Tibial nerve (tissue), 4 donors: ENCODE data around the gene NFE2L3. TPM values are rescaled to one million over a fixed set of nuclear protein-coding genes. Genes with fewer than 3 reads are reported as not detected.

Source experiments
- DNase-seq, 2 donors: peaks; one replicate each; pipeline ENCODE4 v3.0.0-alpha.2; 2019; ENCODE audit warnings: low spot score in 2 of 2
- H3K27ac ChIP-seq, 4 donors: fragments of 200-600 bp; sonication (generic) in 3 of 4; one replicate each; pipeline ENCODE4 v1.5.1; 2017 to 2019; ENCODE audit warnings: mild to moderate bottlenecking in 1 of 4
- H3K27me3 ChIP-seq, 2 donors: fragments of 200-600 bp; sonication (generic) in 1 of 2; one replicate each; pipeline versions ENCODE4 v1.5.1 to v1.6.0; 2017 to 2019
- H3K36me3 ChIP-seq, 3 donors: fragments of 200-600 bp; sonication (generic); one replicate each; pipeline ENCODE4 v1.5.1; 2018 to 2019
- H3K4me1 ChIP-seq, 4 donors: fragments of 200-600 bp; sonication (generic) in 3 of 4; one replicate each; pipeline ENCODE4 v1.5.1; 2017 to 2019
- H3K4me3 ChIP-seq, 4 donors: fragments of 200-600 bp; sonication (generic) in 3 of 4; one replicate each; pipeline ENCODE4 v1.5.1; 2017 to 2019; ENCODE audit warnings: mild to moderate bottlenecking in 1 of 4, moderate library complexity in 1 of 4
- H3K9me3 ChIP-seq, 4 donors: fragments of 200-600 bp; sonication (generic) in 3 of 4; one replicate each; pipeline ENCODE4 v1.5.1; 2017 to 2019
- EP300 ChIP-seq, 2 donors: sonication (generic); formaldehyde crosslinking; IDR thresholded peaks; one replicate each; pipeline ENCODE4 v1.6.1; 2017; ENCODE audit warnings: antibody characterized with exemption in 2 of 2, mild to moderate bottlenecking in 1 of 2
- POLR2A ChIP-seq, 2 donors: fragments of 450-650 bp; IDR thresholded peaks; one replicate each; pipeline ENCODE4 v1.6.1; 2017; ENCODE audit warnings: antibody characterized with exemption in 2 of 2, mild to moderate bottlenecking in 2 of 2, moderate library complexity in 2 of 2
- WGBS, 2 donors: methylation state at CpG; one replicate each; pipeline ENCODE4 v1.1.5; 2018; 5-methylcytosine and 5-hydroxymethylcytosine counted together
- total RNA-seq, 4 donors: library from RNA; depleted of rRNA; stranded (reverse); fragments of >200 nt; gene quantifications; one replicate each; pipeline ENCODE4 v1.1.0, GENCODE V29; 2016
- TF ChIP-seq, protein P1 (sequence below), 5 experiments: fragments of 200-600 bp in 3 of 5; fragments of 450-650 bp in 2 of 5; sonication (generic) in 3 of 5; IDR thresholded peaks; one replicate each; pipeline ENCODE4 v1.5.1; 2016 to 2019; ENCODE audit warnings: antibody characterized with exemption in 5 of 5, mild to moderate bottlenecking in 3 of 5, moderate library complexity in 2 of 5

The NFE2L3 gene
- total RNA-seq, 4 donors from 2014 or later: 2.7 to 6.5 (median 5.1) TPM

DNA sequence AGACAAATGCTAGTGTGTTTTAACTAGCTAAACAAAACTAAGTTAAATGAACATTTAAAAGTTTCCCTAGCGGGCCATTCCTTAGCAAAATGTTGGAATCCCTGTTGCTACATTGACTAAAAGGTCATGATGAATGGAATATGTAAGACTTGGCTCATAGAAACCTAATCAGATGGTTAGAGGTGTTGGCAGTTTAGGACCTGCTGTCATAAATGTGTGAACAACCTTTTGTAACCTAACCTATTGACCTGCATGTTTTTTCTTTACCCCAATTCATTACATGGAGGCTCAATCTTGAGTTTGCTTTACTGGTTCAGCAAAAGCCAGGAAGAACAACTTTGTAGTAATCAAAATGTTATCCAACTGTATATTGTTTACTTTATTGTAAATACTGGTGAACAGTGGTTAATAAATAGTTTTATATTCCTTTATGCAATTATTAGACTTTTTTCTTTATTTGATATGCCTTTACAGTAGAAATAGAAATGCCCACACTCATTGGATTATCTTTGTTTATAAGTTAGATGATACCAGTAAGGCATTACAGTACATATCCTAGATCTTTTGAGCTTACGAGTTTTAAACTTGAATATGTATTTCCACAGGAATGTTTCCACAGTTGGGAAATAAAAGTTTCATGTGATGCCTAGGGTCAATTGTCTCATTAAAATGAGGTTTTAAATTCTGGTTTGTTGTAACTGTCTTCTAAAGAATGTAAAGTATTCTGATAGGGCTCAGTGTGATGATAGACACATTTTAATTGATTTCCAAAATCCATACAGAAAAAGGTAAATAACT, 61.1 kb downstream of the NFE2L3 start:
- peaks cover 0 to under 1% (median 0%) of the 10 kb centered on the region in 4 donors for H3K4me1 ChIP-seq
- H3K9me3 ChIP-seq: no peaks in the 10 kb centered on the region
- peaks cover 0 to 55% (median 0%) of the 10 kb centered on the region in 3 donors for H3K36me3 ChIP-seq
- DNase-seq: no peak
- no peak overlapping the region for H3K4me3 ChIP-seq
- no peak for TF ChIP-seq POLR2A (IDR thresholded peaks at IDR 0.05)
- TF ChIP-seq, protein P1, sequence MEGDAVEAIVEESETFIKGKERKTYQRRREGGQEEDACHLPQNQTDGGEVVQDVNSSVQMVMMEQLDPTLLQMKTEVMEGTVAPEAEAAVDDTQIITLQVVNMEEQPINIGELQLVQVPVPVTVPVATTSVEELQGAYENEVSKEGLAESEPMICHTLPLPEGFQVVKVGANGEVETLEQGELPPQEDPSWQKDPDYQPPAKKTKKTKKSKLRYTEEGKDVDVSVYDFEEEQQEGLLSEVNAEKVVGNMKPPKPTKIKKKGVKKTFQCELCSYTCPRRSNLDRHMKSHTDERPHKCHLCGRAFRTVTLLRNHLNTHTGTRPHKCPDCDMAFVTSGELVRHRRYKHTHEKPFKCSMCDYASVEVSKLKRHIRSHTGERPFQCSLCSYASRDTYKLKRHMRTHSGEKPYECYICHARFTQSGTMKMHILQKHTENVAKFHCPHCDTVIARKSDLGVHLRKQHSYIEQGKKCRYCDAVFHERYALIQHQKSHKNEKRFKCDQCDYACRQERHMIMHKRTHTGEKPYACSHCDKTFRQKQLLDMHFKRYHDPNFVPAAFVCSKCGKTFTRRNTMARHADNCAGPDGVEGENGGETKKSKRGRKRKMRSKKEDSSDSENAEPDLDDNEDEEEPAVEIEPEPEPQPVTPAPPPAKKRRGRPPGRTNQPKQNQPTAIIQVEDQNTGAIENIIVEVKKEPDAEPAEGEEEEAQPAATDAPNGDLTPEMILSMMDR (IDR thresholded peaks at IDR 0.05): no peak
- no peak for TF ChIP-seq EP300 (IDR thresholded peaks at IDR 0.05)
- WGBS, 2 donors: 83 to 86% methylated on average over 2 of the region's 2 CpGs
- H3K27me3 ChIP-seq: no peaks in the 10 kb centered on the region
- H3K27ac ChIP-seq: no peak overlapping the region

DNA sequence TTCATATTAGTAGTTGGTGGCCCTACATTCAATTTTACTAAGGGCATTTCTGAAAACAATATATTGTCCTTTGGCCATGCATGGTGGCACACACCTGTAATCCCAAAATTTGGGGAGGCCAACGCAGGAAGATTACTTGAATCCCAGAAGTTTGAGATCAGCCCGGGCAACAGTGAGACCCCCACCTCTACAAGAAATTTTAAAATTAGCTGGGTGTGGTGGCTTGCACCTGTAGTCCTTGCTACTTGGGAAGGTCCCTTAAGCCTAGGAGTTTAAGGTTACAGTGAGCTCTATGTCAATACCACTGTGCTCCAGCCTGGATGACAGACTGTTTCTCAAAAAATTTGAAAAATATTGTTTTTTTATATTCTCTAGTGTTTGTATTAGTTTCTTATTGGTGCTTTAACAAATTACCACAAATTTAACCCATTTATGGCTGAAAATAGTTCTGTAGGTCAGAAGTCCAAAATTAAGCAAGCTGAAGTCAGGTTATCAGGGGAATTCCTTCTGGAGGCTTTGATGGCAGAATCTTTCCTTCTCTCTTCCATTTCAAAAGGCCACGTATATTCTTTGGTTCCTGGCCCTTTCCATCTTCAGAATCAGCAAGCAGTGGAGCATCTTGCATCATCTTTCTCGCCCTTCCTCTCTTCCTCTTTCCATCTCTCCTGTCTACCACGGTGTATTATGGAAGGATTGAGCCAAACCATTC, 62.0 kb downstream of the NFE2L3 start:
- H3K4me3 ChIP-seq: no peak overlapping the region
- TF ChIP-seq POLR2A (IDR thresholded peaks at IDR 0.05) (no peak), EP300 (IDR thresholded peaks at IDR 0.05) (no peak)
- TF ChIP-seq, protein P1 (IDR thresholded peaks at IDR 0.05): no peak
- no peaks in the 10 kb centered on the region for H3K4me1 ChIP-seq
- 81 to 84% methylated on average over 5 of the region's 5 CpGs for WGBS, 2 donors
- no peak overlapping the region for H3K27ac ChIP-seq
- H3K36me3 ChIP-seq: peaks cover 0 to 47% (median 0%) of the 10 kb centered on the region in 3 donors
- no peak for DNase-seq
- H3K9me3 ChIP-seq: no peaks in the 10 kb centered on the region
- no peaks in the 10 kb centered on the region for H3K27me3 ChIP-seq

DNA sequence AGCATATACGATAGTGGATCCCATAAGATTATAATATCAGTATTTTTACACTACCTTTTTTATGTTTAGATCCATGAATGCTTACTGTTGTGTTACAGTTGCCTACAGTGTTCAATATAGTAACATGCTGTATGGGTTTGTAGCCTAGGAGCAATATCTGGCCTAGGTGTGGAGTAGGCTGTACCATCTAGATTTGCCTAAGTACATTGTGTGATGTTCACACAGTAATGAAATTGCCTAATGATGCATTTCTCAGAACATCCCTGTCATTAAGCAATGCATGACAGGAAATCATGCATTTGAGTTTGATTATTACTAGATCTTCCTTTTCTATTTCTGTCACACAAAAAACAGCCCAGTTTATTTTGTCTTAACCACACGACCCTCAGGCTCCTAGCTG, 64.1 kb downstream of the NFE2L3 start:
- WGBS, 2 donors: 66 to 82% methylated on average over 2 of the region's 2 CpGs
- peaks cover 0 to 26% (median 0%) of the 10 kb centered on the region in 3 donors for H3K36me3 ChIP-seq
- H3K9me3 ChIP-seq: no peaks in the 10 kb centered on the region
- no peak overlapping the region for H3K27ac ChIP-seq
- TF ChIP-seq EP300 (IDR thresholded peaks at IDR 0.05) (no peak), POLR2A (IDR thresholded peaks at IDR 0.05) (no peak)
- TF ChIP-seq, protein P1 (IDR thresholded peaks at IDR 0.05): no peak
- no peaks in the 10 kb centered on the region for H3K4me1 ChIP-seq
- no peak overlapping the region for H3K4me3 ChIP-seq
- no peak for DNase-seq
- no peaks in the 10 kb centered on the region for H3K27me3 ChIP-seq

DNA sequence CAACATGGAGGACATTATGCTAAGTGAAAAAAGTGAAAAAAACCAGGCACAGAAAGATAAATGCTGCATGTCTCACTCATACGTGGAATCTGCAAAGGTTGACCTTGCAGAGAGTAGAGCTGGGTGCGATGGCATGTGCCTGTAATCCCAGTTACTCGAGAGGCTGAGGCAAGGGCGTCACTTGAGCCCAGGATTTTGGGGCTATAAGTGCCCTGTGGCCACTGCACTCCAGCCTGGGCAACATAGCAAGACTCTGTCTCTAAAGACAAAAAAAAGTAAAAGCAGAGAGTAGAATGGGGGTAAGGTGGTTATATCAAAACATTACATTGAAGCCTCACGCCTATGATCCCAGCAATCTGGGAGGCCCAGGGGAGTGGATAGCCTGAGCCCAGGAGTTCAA, 72.4 kb downstream of the NFE2L3 start:
- H3K27me3 ChIP-seq: no peaks in the 10 kb centered on the region
- no peak for DNase-seq
- H3K9me3 ChIP-seq: no peaks in the 10 kb centered on the region
- WGBS, 2 donors: 82 to 83% methylated on average over 5 of the region's 5 CpGs
- peaks cover 0 to 4% (median 0%) of the 10 kb centered on the region in 4 donors for H3K4me1 ChIP-seq
- no peaks in the 10 kb centered on the region for H3K36me3 ChIP-seq
- TF ChIP-seq POLR2A (IDR thresholded peaks at IDR 0.05) (no peak), EP300 (IDR thresholded peaks at IDR 0.05) (no peak)
- TF ChIP-seq, protein P1 (IDR thresholded peaks at IDR 0.05): no peak
- H3K4me3 ChIP-seq: no peak overlapping the region
- no peak overlapping the region for H3K27ac ChIP-seq

DNA sequence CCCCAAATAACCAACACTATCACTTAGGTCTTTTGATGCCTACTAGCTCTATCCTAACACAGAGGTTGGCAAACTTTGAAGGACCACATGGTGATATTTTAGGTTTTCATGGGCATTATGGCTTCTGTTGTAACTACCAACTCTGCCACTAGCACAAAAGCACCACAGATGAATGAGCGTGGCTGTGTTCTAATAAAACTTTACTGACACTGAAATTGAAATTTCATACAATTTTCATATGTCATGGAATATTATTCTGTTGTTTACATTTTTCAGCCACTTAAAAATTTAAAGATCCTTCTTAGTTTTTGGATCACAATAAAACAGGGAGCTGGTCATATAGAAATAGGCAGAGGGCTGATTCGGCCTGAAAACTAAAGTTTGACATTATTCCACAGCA, 76.0 kb downstream of the NFE2L3 start:
- Histone ChIP-seq H3K4me3 (no peak overlapping the region), H3K4me1 (peaks cover 0 to 4% (median 0%) of the 10 kb centered on the region in 4 donors), H3K36me3 (no peaks in the 10 kb centered on the region), H3K9me3 (no peaks in the 10 kb centered on the region), H3K27me3 (no peaks in the 10 kb centered on the region), H3K27ac (no peak overlapping the region)
- TF ChIP-seq EP300 (IDR thresholded peaks at IDR 0.05): no peak
- TF ChIP-seq POLR2A (IDR thresholded peaks at IDR 0.05): no peak
- TF ChIP-seq, protein P1 (IDR thresholded peaks at IDR 0.05): no peak
- 91 to 95% methylated on average over 2 of the region's 2 CpGs for WGBS, 2 donors
- no peak for DNase-seq
